DOHH2 (cell line): ENCODE measurements around the gene SPTBN1.

Experiments
- H3F3A ChIP-seq: fragments of 200-600 bp; sonication (generic), shearing (Covaris generic); 2 replicates; pipeline ENCODE4 v1.6.0; 2016; ENCODE audit warnings: antibody characterized with exemption, mild to moderate bottlenecking; ENCODE audit not compliant: control insufficient read depth, insufficient read depth
- H3K27ac ChIP-seq: fragments of 200-600 bp; sonication (generic); 2 replicates; pipeline ENCODE4 v1.5.1; 2014; ENCODE audit warnings: low read depth, mild to moderate bottlenecking, low read length, moderate library complexity
- H3K27me3 ChIP-seq: fragments of 200-600 bp; sonication (generic); 2 replicates; pipeline ENCODE4 v1.6.1; 2014; ENCODE audit warnings: mild to moderate bottlenecking, low read length, mixed read lengths; ENCODE audit not compliant: control insufficient read depth
- H3K36me3 ChIP-seq: fragments of 200-600 bp; sonication (generic); 2 replicates; pipeline ENCODE4 v1.6.1; 2014; ENCODE audit warnings: mild to moderate bottlenecking, low read length, moderate library complexity, mixed read lengths; ENCODE audit not compliant: control insufficient read depth
- H3K4me1 ChIP-seq: fragments of 200-600 bp; sonication (generic); 2 replicates; pipeline ENCODE4 v1.6.1; 2014; ENCODE audit warnings: mild to moderate bottlenecking, low read length, mixed read lengths; ENCODE audit not compliant: control insufficient read depth
- H3K4me2 ChIP-seq: fragments of 200-600 bp; sonication (generic); 2 replicates; pipeline ENCODE4 v1.6.0; 2014; ENCODE audit warnings: mild to moderate bottlenecking, low read length, moderate library complexity
- H3K4me3 ChIP-seq: fragments of 200-600 bp; sonication (generic); 2 replicates; pipeline ENCODE4 v1.5.1; 2014; ENCODE audit warnings: mild to moderate bottlenecking, low read length, mixed read lengths
- H3K79me2 ChIP-seq: fragments of 200-600 bp; sonication (generic); 2 replicates; pipeline ENCODE4 v1.6.1; 2014; ENCODE audit warnings: mild to moderate bottlenecking, low read length, mixed read lengths; ENCODE audit not compliant: control insufficient read depth
- H3K9me2 ChIP-seq: fragments of 200-600 bp; sonication (generic); replicated peaks from 2 replicates; pipeline ENCODE4 v1.6.1; 2014; ENCODE audit warnings: mild to moderate bottlenecking, low read length, mixed read lengths; ENCODE audit not compliant: control insufficient read depth
- H3K9me3 ChIP-seq: fragments of 200-600 bp; sonication (generic); 2 replicates; pipeline ENCODE4 v1.6.1; 2014; ENCODE audit warnings: antibody characterized with exemption, low read length, mixed read lengths; ENCODE audit not compliant: control insufficient read depth, insufficient read depth
- H4K20me1 ChIP-seq: fragments of 200-600 bp; sonication (generic); 2 replicates; pipeline ENCODE4 v1.6.0; 2014; ENCODE audit warnings: low read depth, mild to moderate bottlenecking, antibody characterized with exemption, low read length, moderate library complexity; ENCODE audit not compliant: control insufficient read depth, insufficient read depth
- CTCF ChIP-seq: fragments of 200-600 bp; sonication (generic); IDR thresholded peaks from one replicate; pipeline ENCODE4 v1.5.1; 2014; ENCODE audit warnings: antibody characterized with exemption, mild to moderate bottlenecking, low read depth, low read length; ENCODE audit not compliant: poor library complexity, severe bottlenecking
- EZH2phosphoT487 ChIP-seq: fragments of 200-600 bp; sonication (generic); IDR thresholded peaks from 2 replicates; pipeline ENCODE4 v1.6.1; 2017; ENCODE audit warnings: borderline replicate concordance, mild to moderate bottlenecking, antibody characterized with exemption, low read length, moderate library complexity, mixed read lengths

The SPTBN1 gene

GRCh38 chr2:54497763-54498680, 41.9 kb downstream of the SPTBN1 start:
- no peaks in the 10 kb centered on the region for H3F3A ChIP-seq
- H3K9me3 ChIP-seq, result no peaks in the 10 kb centered on the region
- H3K36me3 ChIP-seq, result no peaks in the 10 kb centered on the region
- no peak overlapping the region for H3K4me3 ChIP-seq
- peaks cover 18% of the 10 kb centered on the region for H3K4me1 ChIP-seq
- H3K79me2 ChIP-seq, result no peaks in the 10 kb centered on the region
- no peaks in the 10 kb centered on the region for H3K9me2 ChIP-seq
- H3K27me3 ChIP-seq, result no peaks in the 10 kb centered on the region
- TF ChIP-seq CTCF, result no peak
- no peak for TF ChIP-seq EZH2phosphoT487
- H4K20me1 ChIP-seq, result no peaks in the 10 kb centered on the region
- H3K4me2 ChIP-seq, result no peak overlapping the region
- no peak overlapping the region for H3K27ac ChIP-seq

- no peaks in the 10 kb centered on the region for H3K9me3 ChIP-seq
- H3K4me3 ChIP-seq, result no peak overlapping the region
- no peaks in the 10 kb centered on the region for H3F3A ChIP-seq
- no peak for TF ChIP-seq EZH2phosphoT487
- TF ChIP-seq CTCF, result no peak
- H3K36me3 ChIP-seq, result no peaks in the 10 kb centered on the region
- no peaks in the 10 kb centered on the region for H3K9me2 ChIP-seq
- H3K27me3 ChIP-seq, result no peaks in the 10 kb centered on the region
- no peaks in the 10 kb centered on the region for H4K20me1 ChIP-seq
- no peaks in the 10 kb centered on the region for H3K79me2 ChIP-seq
- H3K27ac ChIP-seq, result no peak overlapping the region
- no peak overlapping the region for H3K4me2 ChIP-seq
- H3K4me1 ChIP-seq, result peaks cover 12% of the 10 kb centered on the region
Measured at GRCh38 chr2:54499661-54500060, 43.5 kb downstream of the SPTBN1 start.

GRCh38 chr2:54500404-54501205, 44.5 kb downstream of the SPTBN1 start:
- Histone ChIP-seq H3K4me1 (peaks cover 12% of the 10 kb centered on the region), H3K79me2 (no peaks in the 10 kb centered on the region), H4K20me1 (no peaks in the 10 kb centered on the region), H3K9me3 (no peaks in the 10 kb centered on the region), H3K27ac (no peak overlapping the region), H3K4me2 (no peak overlapping the region), H3K27me3 (no peaks in the 10 kb centered on the region), H3F3A (no peaks in the 10 kb centered on the region), H3K4me3 (no peak overlapping the region), H3K9me2 (no peaks in the 10 kb centered on the region), H3K36me3 (no peaks in the 10 kb centered on the region)
- no peak for TF ChIP-seq EZH2phosphoT487
- no peak for TF ChIP-seq CTCF
